ENCODE results near the gene PMPCA. TPM values are rescaled to one million over a fixed set of nuclear protein-coding genes. Genes with fewer than 3 reads are reported as not detected.
"Not testable (repeated sequence)": the region's sequence is repeated elsewhere in the genome, so short reads cannot be mapped to it uniquely, and the experiment has no call there.

The PMPCA gene
- total RNA-seq, 1 donor from 2014 or later, result 114 TPM

- Mint-ChIP-seq H3K4me1 (peaks cover 2% of the 10 kb centered on the region), H3K27me3 (no peaks in the 10 kb centered on the region), H3K27ac (no peak overlapping the region), H3K4me3 (no peak overlapping the region), H3K36me3 (ENCODE audit: low read depth) (peaks cover 53% of the 10 kb centered on the region), H3K9me3 (no peaks in the 10 kb centered on the region)
- intact Hi-C loops (cut with micrococcal nuclease), result no loop called here
- DNase-seq, result no peak
Measured at GRCh38 chr9:136421791-136422190, 11.3 kb downstream of the PMPCA start.

- no peak overlapping the region for H3K4me3 Mint-ChIP-seq
- H3K27ac Mint-ChIP-seq, result no peak overlapping the region
- H3K27me3 Mint-ChIP-seq, result no peaks in the 10 kb centered on the region
- H3K9me3 Mint-ChIP-seq, result no peaks in the 10 kb centered on the region
- no peak for DNase-seq
- intact Hi-C loops (cut with micrococcal nuclease), result no loop called here
- H3K36me3 Mint-ChIP-seq (ENCODE audit: low read depth), result peaks cover 48% of the 10 kb centered on the region
- H3K4me1 Mint-ChIP-seq, result peaks cover 2% of the 10 kb centered on the region
Measured at GRCh38 chr9:136422876-136423275, 12.4 kb downstream of the PMPCA start.

- DNase-seq, result no peak
- Mint-ChIP-seq H3K9me3 (no peaks in the 10 kb centered on the region), H3K4me1 (peaks cover 2% of the 10 kb centered on the region), H3K4me3 (no peak overlapping the region), H3K27ac (no peak overlapping the region), H3K36me3 (ENCODE audit: low read depth) (peaks cover 46% of the 10 kb centered on the region), H3K27me3 (no peaks in the 10 kb centered on the region)
- intact Hi-C loops (cut with micrococcal nuclease), result no loop called here
Measured at GRCh38 chr9:136423432-136424146, 13.1 kb downstream of the PMPCA start.

DNA sequence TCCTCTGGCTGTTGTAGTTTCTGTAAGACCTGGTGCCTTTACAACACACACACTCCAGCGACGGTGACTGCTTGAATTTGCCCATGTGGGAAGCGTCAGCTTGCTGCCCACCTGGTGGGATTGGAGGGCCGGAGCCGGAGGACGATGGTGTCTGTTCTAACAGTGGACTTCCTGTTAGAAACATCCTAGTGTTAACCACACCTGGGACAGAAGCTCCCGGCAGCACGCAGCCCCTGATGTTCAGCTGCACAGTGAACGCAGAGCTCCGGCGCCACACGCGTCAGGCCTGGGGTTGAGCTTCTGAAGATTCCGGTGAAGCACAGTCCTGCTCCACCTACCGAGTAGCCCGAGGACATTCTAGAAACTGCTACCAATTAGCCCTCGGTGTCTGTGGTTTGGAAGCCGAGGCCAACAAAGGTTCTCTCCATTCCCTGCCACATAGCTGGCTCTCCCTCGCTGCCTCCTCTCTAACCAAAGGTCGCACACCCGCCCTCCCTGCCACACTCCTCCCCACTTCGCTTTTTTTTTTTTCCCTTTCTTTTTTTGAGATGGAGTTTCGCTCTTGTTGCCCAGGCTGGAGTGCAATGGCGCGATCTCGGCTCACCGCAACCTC, 14.4 kb downstream of the PMPCA start:
- Mint-ChIP-seq H3K36me3 (ENCODE audit: low read depth) (peaks cover 39% of the 10 kb centered on the region), H3K27me3 (no peaks in the 10 kb centered on the region), H3K4me1 (peaks cover 2% of the 10 kb centered on the region), H3K27ac (peak overlapping the region; percentile 63), H3K9me3 (no peaks in the 10 kb centered on the region), H3K4me3 (no peak overlapping the region)
- no peak for DNase-seq
- intact Hi-C loops (cut with micrococcal nuclease), result no loop called here

DNA sequence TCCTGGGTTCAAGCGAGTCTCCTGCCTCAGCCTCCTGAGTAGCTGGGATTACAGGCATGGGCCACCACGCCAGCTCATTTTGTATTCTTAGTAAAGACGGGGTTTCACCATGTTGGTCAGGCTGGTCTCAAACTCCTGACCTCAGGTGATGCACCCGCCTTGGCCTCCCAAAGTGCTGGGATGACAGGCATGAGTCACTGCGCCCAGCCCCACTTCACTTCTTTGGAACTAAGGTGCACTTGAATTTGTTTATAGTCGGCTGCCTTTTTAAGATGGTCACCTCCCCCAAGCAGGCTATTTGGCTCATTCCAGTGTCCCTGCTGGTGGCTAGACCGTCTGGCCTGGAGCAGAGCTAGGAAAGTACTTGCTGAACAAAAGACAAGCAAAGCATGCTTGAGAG, 14.9 kb downstream of the PMPCA start:
- Mint-ChIP-seq H3K27ac (peak overlapping the region; percentile 63), H3K36me3 (ENCODE audit: low read depth) (peaks cover 39% of the 10 kb centered on the region)
- intact Hi-C loops (cut with micrococcal nuclease); DNase-seq; H3K9me3 Mint-ChIP-seq; H3K4me3 Mint-ChIP-seq; H3K4me1 Mint-ChIP-seq; H3K27me3 Mint-ChIP-seq: not testable (repeated sequence)

DNA sequence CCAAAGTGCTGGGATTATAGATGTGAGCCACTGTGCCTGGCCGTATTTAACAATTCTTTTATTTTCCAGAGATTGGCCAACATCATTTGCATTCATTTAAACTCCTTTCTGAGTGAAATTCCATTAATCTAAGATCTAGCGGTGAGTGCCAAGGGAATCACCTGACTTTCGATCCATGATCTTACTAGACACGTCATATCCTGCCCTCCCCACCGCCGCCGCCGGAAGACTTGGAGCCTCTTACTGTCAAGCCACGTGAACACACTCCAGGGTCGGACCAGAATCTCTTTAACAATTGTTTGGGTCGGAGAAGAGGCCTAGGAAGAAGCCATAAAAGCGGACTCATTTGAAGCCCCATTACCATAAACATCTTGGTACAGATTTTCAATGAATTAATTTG, 16.3 kb downstream of the PMPCA start:
- peaks cover 32% of the 10 kb centered on the region for H3K36me3 Mint-ChIP-seq (ENCODE audit: low read depth)
- H3K27me3 Mint-ChIP-seq, result no peaks in the 10 kb centered on the region
- no peak overlapping the region for H3K27ac Mint-ChIP-seq
- H3K4me3 Mint-ChIP-seq, result no peak overlapping the region
- intact Hi-C loops (cut with micrococcal nuclease), result no loop called here
- no peaks in the 10 kb centered on the region for H3K9me3 Mint-ChIP-seq
- DNase-seq, result no peak
- H3K4me1 Mint-ChIP-seq, result peaks cover 2% of the 10 kb centered on the region

GRCh38 chr9:136429075-136429628, 18.7 kb downstream of the PMPCA start:
- Mint-ChIP-seq H3K4me3 (no peak overlapping the region), H3K27me3 (no peaks in the 10 kb centered on the region), H3K27ac (no peak overlapping the region), H3K4me1 (peaks cover 2% of the 10 kb centered on the region), H3K9me3 (no peaks in the 10 kb centered on the region), H3K36me3 (ENCODE audit: low read depth) (peaks cover 24% of the 10 kb centered on the region)
- intact Hi-C loops (cut with micrococcal nuclease), result no loop called here
- DNase-seq, result no peak

- Mint-ChIP-seq H3K4me3 (no peak overlapping the region), H3K27me3 (no peaks in the 10 kb centered on the region), H3K4me1 (peaks cover 2% of the 10 kb centered on the region), H3K27ac (no peak overlapping the region), H3K36me3 (ENCODE audit: low read depth) (peaks cover 18% of the 10 kb centered on the region), H3K9me3 (no peaks in the 10 kb centered on the region)
- no peak for DNase-seq
- intact Hi-C loops (cut with micrococcal nuclease), result no loop called here
Measured at GRCh38 chr9:136429683-136430491, 19.4 kb downstream of the PMPCA start.

GRCh38 chr9:136430588-136431234, 20.3 kb downstream of the PMPCA start:
- H3K27ac Mint-ChIP-seq, result no peak overlapping the region
- H3K4me3 Mint-ChIP-seq, result no peak overlapping the region
- H3K36me3 Mint-ChIP-seq (ENCODE audit: low read depth), result peaks cover 14% of the 10 kb centered on the region
- intact Hi-C loops (cut with micrococcal nuclease), result no loop called here
- no peaks in the 10 kb centered on the region for H3K4me1 Mint-ChIP-seq
- no peak for DNase-seq
- no peaks in the 10 kb centered on the region for H3K27me3 Mint-ChIP-seq
- no peaks in the 10 kb centered on the region for H3K9me3 Mint-ChIP-seq

DNA sequence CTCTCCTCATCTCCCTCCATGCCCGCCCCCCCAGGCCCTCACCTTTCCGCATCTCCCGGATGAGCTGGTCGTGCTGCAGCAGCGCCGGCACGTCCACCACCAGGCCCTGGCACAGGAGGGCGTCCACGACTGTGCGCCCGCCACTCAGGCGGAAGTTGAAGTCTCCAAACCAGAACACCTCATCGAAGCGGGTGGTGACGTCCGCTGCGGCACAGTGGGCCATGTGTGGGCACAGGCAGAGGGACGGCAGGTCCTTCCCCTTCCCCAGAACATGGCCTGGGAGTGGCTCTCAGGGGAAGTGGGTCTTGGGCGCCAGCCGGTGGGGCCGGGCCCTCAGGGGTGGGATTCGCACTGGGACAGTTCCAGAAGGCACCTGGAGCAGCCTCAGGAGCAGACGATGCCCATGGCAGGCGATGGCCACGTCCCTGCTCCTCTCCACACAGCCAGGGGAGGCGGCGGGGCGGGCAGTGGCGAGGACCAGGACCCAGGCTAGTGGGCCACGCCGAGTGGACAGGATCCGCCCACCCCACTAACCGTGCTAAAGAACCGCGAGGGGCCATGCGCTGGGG, 21.4 kb downstream of the PMPCA start:
- Mint-ChIP-seq H3K27ac (no peak overlapping the region), H3K4me1 (peaks cover 8% of the 10 kb centered on the region), H3K9me3 (no peaks in the 10 kb centered on the region), H3K27me3 (no peaks in the 10 kb centered on the region), H3K36me3 (ENCODE audit: low read depth) (peaks cover 14% of the 10 kb centered on the region), H3K4me3 (no peak overlapping the region)
- no peak for DNase-seq
- intact Hi-C loops (cut with micrococcal nuclease), result no loop called here

GRCh38 chr9:136432591-136432990, 22.1 kb downstream of the PMPCA start:
- intact Hi-C loops (cut with micrococcal nuclease), result no loop called here
- H3K27ac Mint-ChIP-seq, result no peak overlapping the region
- no peak for DNase-seq
- H3K27me3 Mint-ChIP-seq, result no peaks in the 10 kb centered on the region
- H3K9me3 Mint-ChIP-seq, result no peaks in the 10 kb centered on the region
- peaks cover 17% of the 10 kb centered on the region for H3K36me3 Mint-ChIP-seq (ENCODE audit: low read depth)
- peaks cover 15% of the 10 kb centered on the region for H3K4me1 Mint-ChIP-seq
- H3K4me3 Mint-ChIP-seq, result no peak overlapping the region

DNA sequence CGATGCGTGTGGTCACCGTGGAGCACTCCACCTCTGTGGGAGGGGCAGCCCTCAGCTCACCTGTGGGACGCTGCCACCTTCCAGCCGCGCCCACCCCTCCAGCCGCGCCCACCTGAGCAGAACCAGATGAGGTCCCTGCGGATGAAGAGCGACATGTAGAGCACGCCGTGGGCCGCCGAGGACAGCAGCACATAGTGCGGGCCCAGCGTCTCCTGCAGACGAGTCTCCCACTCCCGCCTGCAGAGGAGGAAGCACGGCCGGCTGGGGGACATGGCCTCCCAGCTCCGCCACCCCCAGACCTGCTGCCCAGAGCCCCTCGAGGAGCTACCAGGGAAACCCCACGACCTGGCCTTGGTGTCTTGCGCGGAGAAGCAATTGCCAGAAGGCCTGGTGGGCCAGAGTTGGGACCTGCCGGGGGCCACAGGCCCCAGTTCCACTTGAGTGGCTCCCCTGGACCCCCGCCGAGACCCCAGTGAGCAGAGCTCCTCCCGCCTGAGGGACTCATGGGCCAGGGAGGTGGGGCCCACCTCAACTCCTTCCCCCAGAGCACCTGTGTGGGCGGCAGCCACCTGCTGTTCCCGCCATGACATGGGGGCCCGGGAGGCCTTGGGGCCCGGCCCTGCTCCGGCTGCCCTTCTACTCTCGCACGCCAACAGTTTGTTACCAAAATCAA, 22.7 kb downstream of the PMPCA start:
- DNase-seq, result no peak
- Mint-ChIP-seq H3K36me3 (ENCODE audit: low read depth) (peaks cover 15% of the 10 kb centered on the region), H3K9me3 (no peaks in the 10 kb centered on the region), H3K27ac (no peak overlapping the region), H3K27me3 (no peaks in the 10 kb centered on the region), H3K4me1 (peaks cover 19% of the 10 kb centered on the region), H3K4me3 (no peak overlapping the region)
- intact Hi-C loops (cut with micrococcal nuclease), result no loop called here
